ENCODE results near the gene FTO.

FTO gene

DNA sequence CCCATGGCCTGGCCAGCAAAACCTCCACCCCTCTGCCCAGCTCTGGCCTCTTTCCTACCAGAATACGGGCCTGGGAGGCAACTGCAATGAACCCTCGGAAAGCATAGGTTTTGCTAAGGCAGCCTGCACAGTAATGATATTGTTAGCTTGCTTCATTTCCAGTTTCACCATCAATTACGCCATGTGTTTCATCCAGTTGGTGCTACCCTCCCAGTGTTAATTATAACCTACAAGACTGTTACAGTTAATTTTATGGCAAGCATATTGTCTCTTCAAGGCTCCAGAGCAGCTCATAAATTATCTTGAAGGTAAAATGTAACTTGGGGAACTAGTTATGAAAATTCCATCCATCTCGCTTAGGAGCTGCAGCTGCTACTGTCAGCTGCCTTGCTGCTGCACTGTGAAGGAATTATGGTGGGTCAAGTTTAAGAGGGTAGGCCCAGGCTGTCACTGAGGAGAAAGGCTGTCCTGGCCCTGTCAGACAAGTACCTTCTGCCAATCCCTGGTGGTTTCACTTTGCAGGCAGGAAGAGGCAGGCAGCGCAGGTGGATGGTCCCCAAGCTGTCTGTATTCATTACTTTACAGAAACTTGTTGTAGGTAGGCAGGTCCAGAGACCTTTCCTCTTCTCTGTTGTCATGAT lies 242.9 kb downstream of the FTO start:
- no peak for DNase-seq

- DNase-seq, result no peak
Measured at GRCh38 chr16:53947642-53948041, 243.7 kb downstream of the FTO start.

DNA sequence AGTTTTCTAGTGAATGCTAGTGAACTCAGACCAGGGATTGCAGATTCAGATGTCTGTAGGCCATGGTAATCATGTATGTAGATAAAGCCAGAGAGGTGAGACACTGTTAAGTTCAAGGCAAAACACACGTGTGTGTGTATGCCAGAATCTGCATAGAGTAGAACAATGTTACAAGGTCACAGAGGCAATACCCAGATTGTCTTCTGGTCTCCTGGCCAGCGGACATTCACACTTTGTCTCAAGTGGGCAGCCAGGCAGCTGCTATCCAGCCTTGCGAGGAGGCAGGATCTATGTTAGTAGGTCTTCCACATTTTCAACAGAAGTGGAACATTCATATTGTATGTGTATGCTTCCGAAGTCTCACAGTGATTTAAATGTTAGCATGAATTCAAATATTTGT lies 244.4 kb downstream of the FTO start:
- no peak for DNase-seq

- no peak for DNase-seq
Measured at GRCh38 chr16:53948734-53949430, 244.9 kb downstream of the FTO start.

DNA sequence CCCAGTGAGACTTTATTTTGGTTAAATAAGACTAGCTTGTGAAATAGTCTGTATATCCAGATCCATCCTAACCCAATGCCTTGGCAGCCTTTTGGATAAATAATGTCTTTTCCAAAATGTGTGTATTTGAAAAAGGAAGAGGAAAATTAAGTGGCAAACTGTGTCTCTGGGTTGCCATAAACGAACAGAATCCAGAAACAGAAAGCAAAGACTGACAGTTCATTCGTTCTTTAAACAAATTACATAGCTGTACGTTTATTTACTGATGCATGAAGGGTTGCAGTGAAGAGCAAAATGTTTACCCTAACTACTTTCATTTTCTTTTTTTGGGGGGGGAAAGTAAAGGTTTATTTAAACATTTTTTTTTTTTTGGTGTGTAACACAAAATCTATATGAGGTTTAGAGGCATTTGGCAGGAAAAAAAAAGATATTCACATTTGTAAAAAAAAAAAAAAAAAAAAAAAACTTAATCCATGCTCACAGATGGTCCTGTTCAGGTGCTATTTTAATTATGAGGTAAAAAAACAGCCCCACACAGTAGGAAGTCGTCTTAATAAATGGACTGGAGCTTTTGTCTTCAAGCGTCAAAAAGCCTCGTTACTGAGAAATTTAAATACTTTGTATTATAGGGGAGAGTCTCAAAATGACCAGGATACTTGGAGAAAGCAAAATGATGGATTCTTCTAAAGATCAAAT lies 245.9 kb downstream of the FTO start:
- no peak for DNase-seq

DNA sequence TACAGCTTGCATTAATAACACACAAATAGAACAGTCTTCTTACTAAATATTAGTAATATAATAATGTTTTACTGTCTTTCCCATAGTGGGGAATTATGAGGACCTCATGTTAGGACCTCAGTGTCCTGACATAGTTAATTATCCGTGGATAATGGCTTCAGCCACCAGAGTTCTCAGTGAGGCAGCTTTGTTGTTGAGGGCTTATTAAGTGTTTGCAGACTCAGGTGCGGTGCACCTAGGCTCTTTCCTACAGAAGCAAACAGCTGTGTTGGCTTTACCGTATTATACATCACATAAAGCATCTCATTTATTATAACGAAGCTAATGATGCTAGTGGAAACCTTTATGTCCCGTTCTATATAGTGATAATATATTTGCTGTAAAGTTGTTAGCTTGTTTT lies 246.7 kb downstream of the FTO start:
- no peak for DNase-seq

- no peak for DNase-seq
Measured at GRCh38 chr16:53952215-53953208, 248.6 kb downstream of the FTO start.

- DNase-seq, result no peak
Measured at GRCh38 chr16:53953336-53953735, 249.4 kb downstream of the FTO start.

DNA sequence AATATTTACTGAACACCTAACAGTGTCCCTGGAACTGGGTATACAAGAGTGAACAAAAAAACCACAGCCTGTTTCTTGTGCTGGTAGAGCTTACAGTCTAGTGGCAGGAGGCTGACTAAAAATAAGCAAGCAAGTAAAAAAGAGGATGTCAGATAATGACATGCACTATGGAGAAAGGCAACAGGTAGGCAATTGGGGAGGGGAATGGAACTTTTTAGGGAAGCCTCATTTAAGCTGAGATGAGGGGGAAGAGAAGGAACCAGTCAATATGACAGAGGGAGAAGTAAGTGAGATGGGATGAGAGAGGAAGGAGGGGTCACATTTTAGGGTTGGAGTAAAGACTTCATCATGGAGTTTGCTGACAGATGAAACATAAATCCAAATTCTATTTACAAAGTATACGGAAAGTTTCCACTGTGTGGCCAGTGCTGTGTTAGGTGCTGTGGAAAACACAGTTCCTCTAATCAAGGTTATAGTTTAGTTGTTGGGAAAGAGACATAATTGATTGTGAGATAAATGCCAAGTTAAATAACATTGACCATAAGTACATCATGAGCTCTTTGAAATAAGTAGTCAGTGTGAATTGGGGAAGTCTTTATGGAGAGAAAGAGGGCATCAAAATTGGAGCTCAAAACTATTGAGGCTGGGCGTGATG lies 251.4 kb downstream of the FTO start:
- DNase-seq, result no peak

- no peak for DNase-seq
Measured at GRCh38 chr16:53958341-53958880, 254.5 kb downstream of the FTO start.

DNA sequence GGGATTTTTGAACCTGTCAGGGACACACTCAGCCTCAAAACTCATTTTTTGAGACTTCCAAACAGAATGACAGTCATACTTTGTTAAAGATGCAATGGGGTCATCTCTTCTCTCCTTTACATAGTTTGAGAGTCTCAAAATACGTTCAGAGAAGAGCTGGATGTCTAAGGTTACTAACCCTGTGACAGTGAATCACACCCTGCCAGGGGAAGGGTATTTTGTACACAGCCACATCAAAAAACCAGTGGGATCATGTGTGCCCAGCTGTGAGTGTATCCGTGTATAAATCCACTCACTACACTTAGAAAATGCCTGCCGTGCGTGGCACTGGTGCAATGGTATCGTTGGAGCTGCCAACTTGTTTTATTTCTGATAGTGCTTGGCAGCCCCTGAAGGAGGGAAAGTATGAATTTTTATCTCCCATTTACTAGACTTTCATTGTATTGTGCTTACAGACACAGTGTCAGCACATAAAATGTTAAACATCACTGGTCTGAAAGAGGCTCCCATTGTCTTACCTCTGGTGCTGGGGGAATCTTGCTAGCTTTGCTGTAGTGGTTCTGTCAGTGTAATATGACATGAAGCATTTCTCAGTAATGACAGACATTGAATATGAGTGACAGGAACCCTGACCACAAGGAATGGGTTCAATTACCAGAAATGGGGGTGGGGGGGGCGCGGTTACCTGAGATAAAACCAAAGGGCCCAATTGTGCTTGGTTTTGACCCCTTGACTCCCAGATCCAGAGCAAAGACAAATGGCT lies 256.3 kb downstream of the FTO start:
- DNase-seq, result no peak

- DNase-seq, result no peak
Measured at GRCh38 chr16:53960954-53961616, 257.1 kb downstream of the FTO start.

DNA sequence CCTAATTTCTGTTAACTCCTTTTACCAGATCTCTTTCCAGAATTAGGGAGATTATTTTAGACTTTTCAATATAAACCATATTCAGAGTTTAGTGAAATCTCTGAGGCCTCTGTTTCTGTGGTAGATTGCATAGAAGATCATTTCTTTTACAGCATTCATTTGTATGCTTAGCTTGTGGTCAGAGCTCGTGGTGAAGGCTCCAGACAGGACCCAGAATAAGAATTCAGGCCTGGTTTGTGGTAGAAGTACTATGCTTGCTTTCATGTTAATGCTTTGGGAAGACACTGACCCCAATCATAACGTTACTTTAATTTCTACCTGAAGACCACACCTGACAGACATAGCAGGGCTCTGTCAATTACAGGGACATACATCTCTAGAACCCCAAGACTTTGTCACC lies 258.1 kb downstream of the FTO start:
- no peak for DNase-seq

DNA sequence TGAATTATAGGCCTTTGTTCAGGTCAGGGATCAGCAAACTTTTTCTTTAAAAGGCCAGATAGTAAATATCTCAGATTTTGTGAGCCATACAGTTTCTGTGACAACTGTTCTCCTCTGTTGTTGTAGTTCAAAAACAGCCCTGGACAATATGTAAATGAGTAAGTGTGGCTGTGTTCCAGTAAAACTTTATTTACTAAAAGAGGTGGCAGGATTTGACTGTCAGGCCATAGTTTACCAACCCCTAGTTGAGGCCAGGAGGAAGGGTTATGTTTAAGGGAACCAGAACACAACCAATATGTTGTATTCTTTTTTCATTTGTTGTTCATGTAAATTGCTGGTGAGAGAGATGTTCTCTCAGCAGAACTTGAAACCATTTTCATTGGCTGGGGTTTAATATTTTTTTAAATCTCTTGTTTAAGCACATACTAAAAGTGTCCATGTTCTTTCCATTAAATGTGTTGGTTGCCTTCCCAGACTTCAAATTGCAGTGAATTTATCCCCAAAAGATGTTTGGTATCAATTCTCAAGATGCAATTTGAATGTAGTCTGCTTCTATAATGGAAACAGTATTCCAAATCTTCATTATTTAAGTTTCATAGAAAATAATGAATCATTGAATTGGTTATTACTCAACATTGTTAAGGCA lies 260.3 kb downstream of the FTO start:
- DNase-seq, result no peak

- no peak for DNase-seq
Measured at GRCh38 chr16:53966821-53967571, 263.0 kb downstream of the FTO start.

DNA sequence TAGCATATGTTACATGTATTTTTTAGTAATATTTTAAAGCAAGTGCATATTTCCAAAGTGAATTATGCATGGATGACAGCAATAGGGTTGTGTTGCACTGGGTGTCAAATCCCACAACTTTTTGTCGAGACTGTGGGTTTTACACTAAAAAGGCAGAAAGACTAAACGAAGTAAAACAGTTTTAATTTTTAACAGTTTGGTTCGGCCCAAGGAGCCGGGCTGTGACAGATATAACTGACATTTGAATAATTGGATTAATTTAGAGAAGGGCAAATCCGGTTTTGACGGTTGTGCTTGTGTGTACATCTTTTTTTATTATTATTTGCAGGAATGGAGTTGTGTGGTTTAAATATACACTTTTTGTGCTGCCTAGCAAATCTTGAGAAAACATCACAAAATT lies 263.6 kb downstream of the FTO start:
- no peak for DNase-seq

- DNase-seq, result no peak
Measured at GRCh38 chr16:53968454-53968853, 264.5 kb downstream of the FTO start.

GRCh38 chr16:53968896-53969295 lies 264.9 kb downstream of the FTO start:
- no peak for DNase-seq

- no peak for DNase-seq
Measured at GRCh38 chr16:53971616-53972015, 267.7 kb downstream of the FTO start.

DNA sequence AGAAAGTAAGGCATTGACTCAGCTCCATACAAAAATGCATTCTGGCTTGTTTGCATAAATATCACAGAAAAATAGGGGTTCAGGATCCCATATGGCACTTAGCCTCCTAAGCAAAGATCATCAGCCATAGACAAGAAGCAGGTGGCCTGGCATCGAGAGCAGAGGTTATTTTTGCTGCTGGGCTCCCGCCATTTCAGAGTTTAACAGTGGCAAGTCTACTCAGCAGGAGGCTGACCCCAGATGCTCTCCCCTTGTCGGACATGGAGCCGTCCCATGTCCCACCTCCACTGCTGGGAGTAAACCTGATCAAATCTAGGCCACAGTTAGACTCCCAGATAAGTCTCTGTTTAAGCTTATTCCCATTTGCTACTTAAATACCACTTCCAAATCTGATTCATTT lies 269.1 kb downstream of the FTO start:
- DNase-seq, result no peak

Measured in activated naive CD4-positive, alpha-beta T cell treated with Interleukin-2 at 50 U/mL for 16 hours (primary cell).